HepG2 (cell line): ENCODE data around the gene AHSA1. TPM values are rescaled to one million over a fixed set of nuclear protein-coding genes. Genes with fewer than 3 reads are reported as not detected.

Experiments
- KMT2A ChIP-seq: sonication (generic); formaldehyde crosslinking; IDR thresholded peaks from 2 replicates; pipeline ENCODE4 v1.4.0; 2020; ENCODE audit warnings: missing genetic modification reagents
- NFE2 ChIP-seq: sonication (generic); formaldehyde crosslinking; IDR thresholded peaks from 2 replicates; pipeline ENCODE4 v1.4.0; 2020; ENCODE audit warnings: missing genetic modification reagents
- NFE2L2 ChIP-seq: fragments of 150-350 bp; IDR thresholded peaks from 2 replicates; pipeline ENCODE4 v1.6.1; 2014; ENCODE audit warnings: low read length
- POLR2G ChIP-seq: fragments of 200-400 bp; formaldehyde crosslinking; IDR thresholded peaks from 2 replicates; pipeline ENCODE4 v1.6.1; 2018; ENCODE audit warnings: mild to moderate bottlenecking, low read depth, low read length, moderate library complexity
- RORA ChIP-seq: sonication (generic); formaldehyde crosslinking; IDR thresholded peaks from 2 replicates; pipeline ENCODE4 v1.5.0; 2020; ENCODE audit warnings: mild to moderate bottlenecking, missing genetic modification reagents, moderate library complexity
- SIN3A ChIP-seq: IDR thresholded peaks from 2 replicates; pipeline ENCODE4 v1.6.1; 2011; ENCODE audit warnings: low read depth, mild to moderate bottlenecking, control low read depth, low read length, borderline replicate concordance
- SPEN ChIP-seq: sonication (generic); formaldehyde crosslinking; IDR thresholded peaks from 2 replicates; pipeline ENCODE4 v1.5.1; 2020; ENCODE audit warnings: low read depth, mild to moderate bottlenecking, missing genetic modification reagents
- U2AF1 ChIP-seq: fragments of 200-400 bp; formaldehyde crosslinking; optimal IDR thresholded peaks from 2 replicates; pipeline ENCODE3; 2017; ENCODE audit warnings: mild to moderate bottlenecking, low read depth, low read length
- ZBTB7B ChIP-seq: sonication (generic); formaldehyde crosslinking; IDR thresholded peaks from 2 replicates; pipeline ENCODE4 v1.4.0; 2020; ENCODE audit warnings: missing genetic modification reagents
- ZNF235 ChIP-seq: sonication (generic); formaldehyde crosslinking; IDR thresholded peaks from 2 replicates; pipeline ENCODE4 v1.8.1; 2023; ENCODE audit warnings: mild to moderate bottlenecking, missing genetic modification reagents, borderline replicate concordance
- ZNF431 ChIP-seq: sonication (generic); formaldehyde crosslinking; IDR thresholded peaks from 2 replicates; pipeline ENCODE4 v1.9.0; 2022; ENCODE audit warnings: missing genetic modification reagents, low read depth, mild to moderate bottlenecking, borderline replicate concordance
- ZNF557 ChIP-seq: sonication (generic); formaldehyde crosslinking; IDR thresholded peaks from 2 replicates; pipeline ENCODE4 v1.4.0; 2020; ENCODE audit warnings: missing genetic modification reagents
- ZNF703 ChIP-seq: sonication (generic); formaldehyde crosslinking; IDR thresholded peaks from 2 replicates; pipeline ENCODE4 v1.5.1; 2020; ENCODE audit warnings: missing genetic modification reagents, mild to moderate bottlenecking, moderate library complexity, borderline replicate concordance
- ZSCAN12 ChIP-seq: sonication (generic); formaldehyde crosslinking; IDR thresholded peaks from 2 replicates; pipeline ENCODE4 v1.9.0; 2021; ENCODE audit warnings: mild to moderate bottlenecking, missing genetic modification reagents
- polyA plus RNA-seq, 8 experiments: library from polyadenylated mRNA; depleted of rRNA in 3 of 8; stranded (reverse) in 7 of 8; unstranded in 1 of 8; fragments of >200 nt; fragmentation: Illumina TruSeq in 4 of 8; extraction: Trizol in 4 of 8; gene quantifications; 2 replicates each; pipeline versions ENCODE4 v1.2.1 to v1.2.3, GENCODE V29; 2011 to 2016; ENCODE audit warnings: low read depth in 4 of 8, missing spikeins in 1 of 8, mixed read lengths in 1 of 8; ENCODE audit not compliant: insufficient read depth in 1 of 8
- total RNA-seq, 5 experiments: library from RNA; depleted of rRNA; stranded (reverse); fragments of >200 nt; fragmentation: Illumina TruSeq; extraction: Trizol; gene quantifications; 2 replicates each; pipeline ENCODE4 v1.2.3, GENCODE V29; 2016; ENCODE audit warnings: low read depth in 1 of 5
- TF ChIP-seq, protein P1 (sequence below): sonication (generic); formaldehyde crosslinking; IDR thresholded peaks from 2 replicates; pipeline ENCODE4 v1.5.0; 2020; ENCODE audit warnings: missing genetic modification reagents, mild to moderate bottlenecking, borderline replicate concordance
- TF ChIP-seq, protein P2 (sequence below): conservative IDR thresholded peaks from 2 replicates; pipeline ENCODE4 v1.6.1; 2018; ENCODE audit warnings: missing genetic modification reagents
- TF ChIP-seq, protein P3 (sequence below): sonication (generic); formaldehyde crosslinking; IDR thresholded peaks from 2 replicates; pipeline ENCODE4 v1.4.0; 2020; ENCODE audit warnings: mild to moderate bottlenecking, missing genetic modification reagents
- TF ChIP-seq, protein P4 (sequence below): IDR thresholded peaks from 2 replicates; pipeline ENCODE4 v1.6.1; 2016
- TF ChIP-seq, protein P5 (sequence below): IDR thresholded peaks from 2 replicates; pipeline ENCODE4 v1.6.1; 2016; ENCODE audit warnings: missing compliant biosample characterization, missing genetic modification reagents, borderline replicate concordance
- TF ChIP-seq, protein P6 (sequence below): IDR thresholded peaks from 2 replicates; pipeline ENCODE4 v1.6.1; 2016; ENCODE audit warnings: missing genetic modification reagents, missing compliant biosample characterization
- TF ChIP-seq, protein P7 (sequence below): sonication (generic); formaldehyde crosslinking; IDR thresholded peaks from 2 replicates; pipeline ENCODE4 v1.5.0; 2020; ENCODE audit warnings: missing genetic modification reagents

Gene AHSA1
- total and polyA plus RNA-seq, 2 of the 13 experiments (the other 11 are each of a cell fraction or from before 2014, with no cell fraction given): 113 to 241 TPM

DNA sequence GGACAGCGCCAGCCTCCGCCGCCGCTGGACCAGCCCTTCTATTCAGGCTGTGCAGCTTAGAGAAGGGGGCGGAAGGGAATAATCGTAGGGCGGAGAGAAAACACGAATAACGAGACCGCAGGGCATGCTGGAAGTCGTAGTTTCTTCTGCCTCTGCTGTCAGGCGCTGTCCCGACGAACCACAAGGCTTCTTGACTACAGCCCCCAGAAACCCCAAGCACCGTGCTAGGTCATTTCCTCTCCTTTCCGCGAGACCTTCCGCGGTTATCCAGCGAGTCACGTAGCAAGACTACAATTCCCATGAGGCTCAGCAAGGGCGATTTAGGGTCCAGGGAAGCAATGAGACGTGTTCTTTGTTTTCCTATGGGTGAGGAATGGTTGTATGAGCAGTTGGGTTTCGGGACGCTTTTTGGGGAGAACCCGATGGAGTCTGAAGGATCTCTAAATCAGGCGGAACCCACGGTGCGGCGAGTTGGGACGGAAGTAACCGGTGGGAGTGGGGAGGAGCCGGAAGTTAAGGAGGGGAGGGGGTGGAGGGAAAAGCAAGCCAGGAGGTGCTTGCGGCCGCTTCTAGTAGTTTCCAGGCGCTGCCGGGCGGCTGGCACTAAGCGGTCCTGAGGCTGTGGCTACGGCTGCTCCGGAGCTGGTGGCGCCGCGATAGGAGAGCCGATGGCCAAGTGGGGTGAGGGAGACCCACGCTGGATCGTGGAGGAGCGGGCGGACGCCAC lies at the start of gene AHSA1, which contains the start of gene VIPAS39 (continued):
- TF ChIP-seq, protein P1, sequence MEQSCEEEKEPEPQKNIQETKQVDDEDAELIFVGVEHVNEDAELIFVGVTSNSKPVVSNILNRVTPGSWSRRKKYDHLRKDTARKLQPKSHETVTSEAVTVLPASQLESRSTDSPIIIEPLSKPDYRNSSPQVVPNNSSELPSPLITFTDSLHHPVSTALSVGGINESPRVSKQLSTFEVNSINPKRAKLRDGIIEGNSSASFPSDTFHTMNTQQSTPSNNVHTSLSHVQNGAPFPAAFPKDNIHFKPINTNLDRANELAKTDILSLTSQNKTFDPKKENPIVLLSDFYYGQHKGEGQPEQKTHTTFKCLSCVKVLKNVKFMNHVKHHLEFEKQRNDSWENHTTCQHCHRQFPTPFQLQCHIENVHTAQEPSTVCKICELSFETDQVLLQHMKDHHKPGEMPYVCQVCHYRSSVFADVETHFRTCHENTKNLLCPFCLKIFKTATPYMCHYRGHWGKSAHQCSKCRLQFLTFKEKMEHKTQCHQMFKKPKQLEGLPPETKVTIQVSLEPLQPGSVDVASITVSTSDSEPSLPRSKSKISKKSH (CRISPR knock-in tag): peak; percentile 46; the same call in 1 of the 2 replicates
- peak; percentile 52 for TF ChIP-seq KMT2A (CRISPR knock-in tag)
- peak; percentile 49; the same call in 1 of the 2 replicates for TF ChIP-seq SPEN (CRISPR knock-in tag)
- peak; percentile 36; the same call in 1 of the 2 replicates for TF ChIP-seq ZBTB7B
- no peak for TF ChIP-seq NFE2L2
- TF ChIP-seq ZNF431 (CRISPR knock-in tag): no peak
- TF ChIP-seq, protein P2, sequence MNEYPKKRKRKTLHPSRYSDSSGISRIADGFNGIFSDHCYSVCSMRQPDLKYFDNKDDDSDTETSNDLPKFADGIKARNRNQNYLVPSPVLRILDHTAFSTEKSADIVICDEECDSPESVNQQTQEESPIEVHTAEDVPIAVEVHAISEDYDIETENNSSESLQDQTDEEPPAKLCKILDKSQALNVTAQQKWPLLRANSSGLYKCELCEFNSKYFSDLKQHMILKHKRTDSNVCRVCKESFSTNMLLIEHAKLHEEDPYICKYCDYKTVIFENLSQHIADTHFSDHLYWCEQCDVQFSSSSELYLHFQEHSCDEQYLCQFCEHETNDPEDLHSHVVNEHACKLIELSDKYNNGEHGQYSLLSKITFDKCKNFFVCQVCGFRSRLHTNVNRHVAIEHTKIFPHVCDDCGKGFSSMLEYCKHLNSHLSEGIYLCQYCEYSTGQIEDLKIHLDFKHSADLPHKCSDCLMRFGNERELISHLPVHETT (CRISPR knock-in tag): no peak
- TF ChIP-seq RORA (CRISPR knock-in tag): no peak
- TF ChIP-seq ZNF703 (CRISPR knock-in tag): no peak; the same call in 1 of the 2 replicates
- TF ChIP-seq SIN3A: peak; percentile 66; the same call in 1 of the 2 replicates
- TF ChIP-seq, protein P3, sequence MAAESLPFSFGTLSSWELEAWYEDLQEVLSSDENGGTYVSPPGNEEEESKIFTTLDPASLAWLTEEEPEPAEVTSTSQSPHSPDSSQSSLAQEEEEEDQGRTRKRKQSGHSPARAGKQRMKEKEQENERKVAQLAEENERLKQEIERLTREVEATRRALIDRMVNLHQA (CRISPR knock-in tag): no peak
- TF ChIP-seq, protein P4, sequence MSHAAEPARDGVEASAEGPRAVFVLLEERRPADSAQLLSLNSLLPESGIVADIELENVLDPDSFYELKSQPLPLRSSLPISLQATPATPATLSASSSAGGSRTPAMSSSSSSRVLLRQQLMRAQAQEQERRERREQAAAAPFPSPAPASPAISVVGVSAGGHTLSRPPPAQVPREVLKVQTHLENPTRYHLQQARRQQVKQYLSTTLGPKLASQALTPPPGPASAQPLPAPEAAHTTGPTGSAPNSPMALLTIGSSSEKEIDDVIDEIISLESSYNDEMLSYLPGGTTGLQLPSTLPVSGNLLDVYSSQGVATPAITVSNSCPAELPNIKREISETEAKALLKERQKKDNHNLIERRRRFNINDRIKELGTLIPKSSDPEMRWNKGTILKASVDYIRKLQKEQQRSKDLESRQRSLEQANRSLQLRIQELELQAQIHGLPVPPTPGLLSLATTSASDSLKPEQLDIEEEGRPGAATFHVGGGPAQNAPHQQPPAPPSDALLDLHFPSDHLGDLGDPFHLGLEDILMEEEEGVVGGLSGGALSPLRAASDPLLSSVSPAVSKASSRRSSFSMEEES: 0 out of 2 replicates have a peak, but pooled peaks have one; percentile 43
- 0 out of 2 replicates have a peak, but pooled peaks have one; percentile 37 for TF ChIP-seq ZNF557 (CRISPR knock-in tag)
- TF ChIP-seq ZNF235: peak; percentile 71; the same call in 1 of the 2 replicates
- TF ChIP-seq, protein P5, sequence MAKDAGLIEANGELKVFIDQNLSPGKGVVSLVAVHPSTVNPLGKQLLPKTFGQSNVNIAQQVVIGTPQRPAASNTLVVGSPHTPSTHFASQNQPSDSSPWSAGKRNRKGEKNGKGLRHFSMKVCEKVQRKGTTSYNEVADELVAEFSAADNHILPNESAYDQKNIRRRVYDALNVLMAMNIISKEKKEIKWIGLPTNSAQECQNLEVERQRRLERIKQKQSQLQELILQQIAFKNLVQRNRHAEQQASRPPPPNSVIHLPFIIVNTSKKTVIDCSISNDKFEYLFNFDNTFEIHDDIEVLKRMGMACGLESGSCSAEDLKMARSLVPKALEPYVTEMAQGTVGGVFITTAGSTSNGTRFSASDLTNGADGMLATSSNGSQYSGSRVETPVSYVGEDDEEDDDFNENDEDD: peak; percentile 10; the same call in 1 of the 2 replicates
- no peak for TF ChIP-seq ZSCAN12 (CRISPR knock-in tag)
- TF ChIP-seq, protein P6, sequence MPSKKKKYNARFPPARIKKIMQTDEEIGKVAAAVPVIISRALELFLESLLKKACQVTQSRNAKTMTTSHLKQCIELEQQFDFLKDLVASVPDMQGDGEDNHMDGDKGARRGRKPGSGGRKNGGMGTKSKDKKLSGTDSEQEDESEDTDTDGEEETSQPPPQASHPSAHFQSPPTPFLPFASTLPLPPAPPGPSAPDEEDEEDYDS (CRISPR knock-in tag): peak; percentile 65
- TF ChIP-seq, protein P7, sequence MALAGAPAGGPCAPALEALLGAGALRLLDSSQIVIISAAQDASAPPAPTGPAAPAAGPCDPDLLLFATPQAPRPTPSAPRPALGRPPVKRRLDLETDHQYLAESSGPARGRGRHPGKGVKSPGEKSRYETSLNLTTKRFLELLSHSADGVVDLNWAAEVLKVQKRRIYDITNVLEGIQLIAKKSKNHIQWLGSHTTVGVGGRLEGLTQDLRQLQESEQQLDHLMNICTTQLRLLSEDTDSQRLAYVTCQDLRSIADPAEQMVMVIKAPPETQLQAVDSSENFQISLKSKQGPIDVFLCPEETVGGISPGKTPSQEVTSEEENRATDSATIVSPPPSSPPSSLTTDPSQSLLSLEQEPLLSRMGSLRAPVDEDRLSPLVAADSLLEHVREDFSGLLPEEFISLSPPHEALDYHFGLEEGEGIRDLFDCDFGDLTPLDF (CRISPR knock-in tag): no peak
- TF ChIP-seq NFE2 (CRISPR knock-in tag): no peak
- peak; percentile 93 for TF ChIP-seq POLR2G
- TF ChIP-seq U2AF1: no peak
